Astrocyte of the cerebellum (primary cell): Measurements from ENCODE around the gene SLC27A5.

Source experiments
- DNase-seq: peaks from one replicate; pipeline ENCODE4 v3.0.0-alpha.2; 2011; ENCODE audit warnings: low read depth
- H3K4me3 ChIP-seq: 2 replicates; pipeline ENCODE4 v1.5.1; 2011; ENCODE audit warnings: mild to moderate bottlenecking, low read depth, low read length, moderate library complexity
- in situ Hi-C: cut with HindIII; loops from 2 replicates; pipeline ENCODE4 v1.10.0; 2017; ENCODE audit warnings: low sequenced_read_pairs
- TF ChIP-seq, protein P1 (sequence below): IDR thresholded peaks from 2 replicates; pipeline ENCODE4 v1.5.1; 2012; ENCODE audit warnings: low read length, low read depth, moderate library complexity, mild to moderate bottlenecking; ENCODE audit errors: missing control alignments

SLC27A5 gene

DNA sequence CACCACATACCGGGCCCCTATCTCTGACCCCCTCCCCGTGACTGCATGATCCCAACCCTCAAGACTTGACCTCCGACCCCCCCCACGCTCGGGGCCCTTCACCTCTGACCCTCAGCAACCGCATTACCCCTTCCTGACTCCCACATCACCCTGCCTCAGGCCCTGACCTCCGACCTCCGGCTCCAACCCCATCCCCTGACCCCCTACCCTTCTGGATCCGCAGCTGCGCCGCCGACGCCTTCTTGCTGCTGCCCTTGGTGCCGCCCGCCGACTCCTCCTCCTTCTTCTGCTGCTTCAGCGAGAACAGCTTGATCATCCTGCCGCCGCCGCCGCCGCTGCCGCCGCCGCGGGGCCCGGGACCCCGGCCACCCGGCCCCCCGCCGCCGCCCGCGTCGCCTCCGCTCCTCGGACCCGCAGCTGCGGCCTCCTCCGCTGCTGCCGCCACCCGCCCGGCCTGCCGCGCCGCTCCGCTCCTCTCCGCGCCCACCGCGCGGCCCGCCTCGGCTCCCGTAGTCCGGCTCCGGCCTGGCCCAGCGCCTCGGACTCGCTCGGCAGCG lies 46.4 kb upstream of the SLC27A5 start, which contains the start of gene UBE2M:
TSS of gene UBE2M (minus strand) at position 546 of the 557 bp plus-strand sequence. CDS start at position 316, 230 bp downstream.
- in situ Hi-C loops = no loop called here
- H3K4me3 ChIP-seq = peak within 1 kb of the TSS; percentile 78
- TF ChIP-seq, protein P1, sequence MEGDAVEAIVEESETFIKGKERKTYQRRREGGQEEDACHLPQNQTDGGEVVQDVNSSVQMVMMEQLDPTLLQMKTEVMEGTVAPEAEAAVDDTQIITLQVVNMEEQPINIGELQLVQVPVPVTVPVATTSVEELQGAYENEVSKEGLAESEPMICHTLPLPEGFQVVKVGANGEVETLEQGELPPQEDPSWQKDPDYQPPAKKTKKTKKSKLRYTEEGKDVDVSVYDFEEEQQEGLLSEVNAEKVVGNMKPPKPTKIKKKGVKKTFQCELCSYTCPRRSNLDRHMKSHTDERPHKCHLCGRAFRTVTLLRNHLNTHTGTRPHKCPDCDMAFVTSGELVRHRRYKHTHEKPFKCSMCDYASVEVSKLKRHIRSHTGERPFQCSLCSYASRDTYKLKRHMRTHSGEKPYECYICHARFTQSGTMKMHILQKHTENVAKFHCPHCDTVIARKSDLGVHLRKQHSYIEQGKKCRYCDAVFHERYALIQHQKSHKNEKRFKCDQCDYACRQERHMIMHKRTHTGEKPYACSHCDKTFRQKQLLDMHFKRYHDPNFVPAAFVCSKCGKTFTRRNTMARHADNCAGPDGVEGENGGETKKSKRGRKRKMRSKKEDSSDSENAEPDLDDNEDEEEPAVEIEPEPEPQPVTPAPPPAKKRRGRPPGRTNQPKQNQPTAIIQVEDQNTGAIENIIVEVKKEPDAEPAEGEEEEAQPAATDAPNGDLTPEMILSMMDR = no peak
- DNase-seq = no peak

DNA sequence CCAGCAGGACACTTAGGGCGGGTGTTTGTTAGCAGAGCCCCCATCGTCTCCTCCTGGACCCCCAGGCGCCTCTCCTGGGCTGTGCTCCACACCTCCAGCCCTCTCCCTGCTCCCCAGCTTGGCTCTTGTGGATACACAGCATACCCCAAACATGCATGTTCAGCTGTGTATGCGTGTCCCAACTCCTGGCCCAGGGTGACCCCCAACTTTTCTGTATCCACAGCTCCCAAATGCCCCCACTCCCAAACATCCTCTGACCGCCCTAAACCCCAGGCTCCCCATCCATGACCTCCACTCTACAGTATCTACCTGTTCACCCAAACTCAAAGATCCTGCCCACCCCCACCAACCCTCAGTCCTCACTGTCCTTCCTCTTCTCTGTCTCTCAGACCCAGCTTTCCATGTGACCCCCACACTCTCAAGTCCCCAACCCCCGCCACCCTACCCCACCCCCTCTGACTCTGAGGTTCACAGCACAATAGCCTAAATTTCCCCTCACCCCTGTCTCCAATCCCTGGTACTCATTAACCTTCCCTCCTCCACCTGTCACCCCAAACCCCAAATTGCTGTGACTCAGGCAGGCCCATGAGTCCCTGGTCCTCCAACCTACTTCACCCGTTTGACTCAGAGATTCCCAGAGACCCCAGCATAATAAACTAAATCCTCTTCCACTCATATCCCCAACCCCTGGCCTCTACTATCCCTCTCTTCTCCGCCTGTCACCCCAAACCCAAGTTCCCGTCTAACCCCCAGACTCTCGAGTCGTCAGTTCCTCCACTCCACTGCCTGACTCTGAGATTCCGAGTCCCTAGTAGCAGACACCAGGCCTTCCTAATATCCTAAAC lies 45.7 kb upstream of the SLC27A5 start:
- DNase-seq = no peak
- TF ChIP-seq, protein P1 = no peak
- peak overlapping the region; percentile 78 for H3K4me3 ChIP-seq
- in situ Hi-C loops = no loop called here

DNA sequence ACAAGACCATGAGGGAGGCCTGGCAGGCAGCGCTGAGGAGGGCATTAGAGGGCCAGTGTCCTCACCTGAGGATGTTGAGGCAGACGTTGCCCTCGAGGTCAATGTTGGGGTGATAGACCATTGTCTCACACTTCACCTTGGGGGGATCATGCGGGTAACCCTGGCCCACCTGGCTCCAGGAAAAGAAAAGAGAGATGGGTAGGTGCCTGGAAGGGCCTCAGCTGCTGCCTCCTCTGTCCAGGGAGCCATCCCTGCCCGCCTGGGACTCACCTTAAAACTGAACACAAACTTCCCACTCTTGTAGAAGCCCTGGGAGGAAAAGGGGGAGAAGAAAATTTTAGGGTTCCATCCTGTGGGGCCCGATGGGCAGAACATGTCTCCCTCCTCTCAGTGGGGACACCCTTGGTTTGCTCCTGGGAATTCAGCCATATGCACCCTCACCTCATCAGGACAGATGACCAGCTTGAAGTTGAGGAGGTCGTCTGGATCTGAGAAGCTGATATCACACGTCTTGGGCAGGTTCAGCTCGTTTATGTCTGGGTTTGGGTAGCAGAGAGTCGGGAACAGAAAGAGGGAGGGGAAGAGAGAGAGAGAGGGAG lies 44.9 kb upstream of the SLC27A5 start:
- DNase-seq = no peak
- H3K4me3 ChIP-seq = peak overlapping the region; percentile 78
- TF ChIP-seq, protein P1 = no peak
- in situ Hi-C loops = no loop called here

DNA sequence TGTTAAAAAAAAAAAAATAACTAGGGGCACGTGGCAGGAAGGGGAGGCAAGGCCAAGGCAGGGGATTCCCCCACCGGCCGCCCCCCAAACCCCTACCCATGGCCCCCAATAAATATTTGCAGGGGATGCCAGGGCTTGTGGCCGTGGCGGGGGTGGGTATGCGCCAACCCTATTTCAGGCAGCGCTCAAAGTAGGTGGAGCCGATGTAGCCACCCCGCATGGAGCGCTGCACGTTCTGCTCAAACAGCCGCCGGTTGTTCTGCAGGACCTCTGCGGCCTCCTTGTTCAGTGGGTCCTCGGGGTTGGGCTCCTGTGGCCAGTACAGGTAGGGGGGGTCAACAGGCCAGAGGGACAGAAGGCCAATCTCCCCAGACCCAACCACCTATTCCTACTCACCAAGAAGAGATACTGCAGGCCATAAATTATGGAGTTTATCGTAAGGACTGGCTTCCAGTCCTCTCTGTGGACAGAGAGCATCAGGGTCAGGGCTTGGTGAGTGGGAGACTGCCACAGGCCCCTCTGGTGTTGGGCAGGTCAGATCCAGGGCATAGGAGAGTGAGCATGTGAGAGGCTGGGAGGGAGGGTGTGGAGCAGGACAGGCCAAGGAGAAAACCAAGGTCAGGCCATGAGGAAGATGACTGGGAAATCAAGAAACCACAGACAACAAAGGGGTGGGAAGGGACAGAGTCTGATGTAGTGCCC lies 44.3 kb upstream of the SLC27A5 start:
- TF ChIP-seq, protein P1 = no peak
- in situ Hi-C loops = no loop called here
- no peak for DNase-seq
- H3K4me3 ChIP-seq = no peak overlapping the region

DNA sequence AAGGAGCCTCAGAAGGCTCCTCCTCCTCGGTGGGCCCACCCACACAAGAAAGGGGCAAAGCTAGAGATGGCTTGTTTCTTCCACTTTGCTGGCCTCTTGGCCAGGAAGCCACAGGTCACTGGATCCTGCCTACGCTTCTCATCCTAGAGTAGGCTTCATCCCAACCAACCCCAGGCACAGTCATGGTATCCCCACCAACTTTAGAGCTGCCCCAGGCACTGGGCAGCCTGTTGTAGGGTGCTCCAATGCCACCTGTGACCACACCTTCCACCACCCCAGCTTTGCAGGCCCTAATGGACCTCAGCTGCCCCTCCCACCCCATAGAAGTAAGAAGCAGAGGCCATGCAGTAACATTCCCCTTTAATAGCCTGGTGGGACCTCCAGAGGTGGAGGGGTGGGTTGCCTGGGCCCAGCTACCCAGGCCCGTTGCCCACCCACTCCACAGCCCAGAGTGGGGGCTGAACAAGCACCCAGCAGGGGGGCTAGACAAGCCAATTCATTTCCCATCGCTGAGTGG lies 43.6 kb upstream of the SLC27A5 start:
- in situ Hi-C loops = no loop called here
- H3K4me3 ChIP-seq = peak overlapping the region; percentile 67
- no peak for DNase-seq
- TF ChIP-seq, protein P1 = no peak
